Fibroblast of upper back skin (primary cell): ENCODE results near the gene PLXNA2.

Source experiments
- DNase-seq: peaks from one replicate; pipeline ENCODE4 v3.0.0-alpha.2; 2013

The PLXNA2 gene

DNA sequence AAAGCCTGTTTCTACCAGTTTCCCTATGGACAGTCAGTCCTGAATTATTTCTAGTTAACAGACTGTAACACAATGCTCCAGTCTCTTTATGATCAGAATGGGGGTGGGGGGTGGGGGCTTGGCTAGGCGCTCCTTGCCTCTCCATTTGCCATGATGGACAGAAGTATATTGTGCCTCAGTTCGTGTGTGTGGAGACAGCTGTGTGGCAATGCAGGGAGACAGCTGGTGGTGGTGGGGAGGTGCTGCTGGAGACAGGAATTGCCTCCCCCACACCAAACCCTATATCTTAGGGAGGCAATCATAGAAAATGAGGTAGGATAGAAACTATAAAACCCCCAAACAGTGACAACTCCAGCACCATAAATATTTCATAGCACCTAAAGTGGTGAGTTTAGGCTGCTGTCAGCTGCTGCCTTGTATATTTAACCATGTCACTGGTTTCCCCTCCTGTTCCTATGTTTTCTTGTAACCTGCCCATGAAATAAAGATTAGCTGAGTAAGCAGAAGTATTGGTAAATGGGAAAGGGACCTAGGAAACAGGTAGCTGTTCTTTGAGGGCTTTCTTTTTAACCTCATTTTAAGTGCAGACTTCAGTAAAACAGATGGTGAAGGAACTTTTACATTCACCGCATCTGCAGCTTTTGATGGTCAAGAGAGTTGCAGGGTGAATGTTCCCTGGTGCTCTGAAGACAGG lies 3.4 kb downstream of the PLXNA2 start:
- DNase-seq: no peak

DNA sequence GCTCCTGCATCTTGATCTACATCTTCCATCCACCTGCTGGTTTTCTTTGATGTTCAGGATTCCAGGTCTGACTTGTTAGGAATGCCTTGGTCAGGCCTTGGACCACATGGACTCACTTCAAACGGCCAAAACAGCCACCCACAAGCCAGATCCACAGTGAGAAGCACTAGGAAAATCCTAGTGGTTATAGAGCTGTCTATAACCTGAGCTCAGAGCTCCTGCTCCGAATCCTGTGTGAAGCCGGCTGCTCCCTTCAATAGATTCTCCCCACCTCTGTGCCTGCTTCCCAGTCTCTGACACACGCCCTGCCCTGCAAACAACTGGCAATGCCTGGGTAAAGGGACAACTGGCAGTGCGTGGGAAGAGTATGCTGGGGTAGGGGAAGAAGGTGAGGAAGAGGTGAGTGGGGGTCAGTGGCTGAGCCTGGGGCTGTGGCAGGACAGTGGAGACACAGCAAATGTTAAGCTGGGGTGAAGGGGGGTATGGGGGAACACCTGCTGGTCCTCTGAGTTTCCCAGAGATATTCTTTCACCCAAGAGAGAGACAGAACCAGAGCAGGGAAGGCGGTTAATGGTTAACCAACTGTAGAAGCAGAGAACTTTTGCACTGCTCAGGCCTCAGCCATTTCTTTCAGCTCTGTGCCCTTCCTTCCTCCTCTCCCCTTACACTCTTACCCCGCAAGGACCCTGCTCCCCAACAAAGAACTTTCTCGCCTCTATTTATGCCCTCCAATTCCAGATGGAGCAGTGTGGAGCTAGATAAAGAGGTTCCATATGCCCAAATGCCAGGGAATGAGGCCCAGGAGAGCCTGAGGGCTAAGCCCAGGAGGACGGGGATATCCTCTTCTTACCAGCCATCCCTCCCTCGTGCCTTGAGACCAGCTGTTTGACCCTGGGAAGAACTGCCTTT lies 4.5 kb downstream of the PLXNA2 start:
- DNase-seq: no peak

DNA sequence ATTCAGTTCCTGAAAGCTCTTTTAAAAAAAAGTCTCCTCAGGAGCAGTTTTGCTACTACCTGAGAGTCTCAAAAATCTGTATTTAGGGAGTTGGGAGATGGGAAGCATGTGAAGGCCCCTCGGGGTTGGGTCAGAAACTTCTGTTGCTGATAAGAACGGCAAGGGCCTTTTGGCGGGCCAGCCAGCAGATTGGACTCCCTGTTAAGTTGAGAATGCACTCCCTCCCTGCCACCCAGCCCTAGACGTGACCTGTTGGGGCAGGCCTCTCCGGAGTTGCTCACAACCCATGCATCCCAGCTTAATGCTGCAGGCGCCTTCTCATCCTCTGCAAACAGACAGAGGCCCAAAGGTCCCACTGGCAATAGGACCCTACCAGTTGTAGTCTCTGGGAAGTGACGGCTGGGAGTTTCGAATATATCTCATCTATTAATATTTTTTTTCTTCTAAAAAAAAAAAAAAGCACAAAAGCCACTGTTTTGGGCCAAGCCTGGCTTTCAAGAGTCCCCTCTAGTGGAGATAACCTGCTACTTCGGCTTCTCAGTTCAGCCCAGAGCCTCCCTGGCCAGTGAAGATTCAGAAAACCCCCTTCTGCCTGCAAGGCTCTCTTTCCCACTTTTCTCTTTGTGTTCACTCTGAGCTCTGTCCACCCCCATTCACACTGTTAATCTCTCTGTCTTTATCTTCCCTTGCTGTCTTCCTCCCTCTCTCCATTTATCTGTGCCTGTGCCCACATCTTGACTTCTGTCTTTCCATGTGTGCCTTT lies 5.3 kb downstream of the PLXNA2 start:
- peak; percentile 64 for DNase-seq

DNA sequence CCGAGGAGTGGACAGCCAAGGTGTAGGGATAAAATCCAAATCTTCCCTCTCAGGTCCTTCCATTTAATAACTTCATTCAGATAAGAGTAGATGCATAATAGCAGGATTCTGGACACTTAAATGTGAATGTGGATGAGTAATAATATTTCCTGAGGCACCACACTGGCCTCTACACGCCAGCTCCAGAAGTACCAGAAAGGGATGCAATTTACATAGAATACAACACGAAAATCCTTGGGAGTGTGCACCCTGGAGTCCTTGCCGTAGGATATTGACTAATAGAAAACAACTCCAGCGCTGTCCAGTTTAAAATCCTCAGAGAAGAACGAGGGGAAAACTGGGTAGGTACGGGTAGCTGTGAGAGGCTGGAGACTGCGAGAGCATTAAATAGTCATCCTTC lies 6.9 kb downstream of the PLXNA2 start:
- no peak for DNase-seq

DNA sequence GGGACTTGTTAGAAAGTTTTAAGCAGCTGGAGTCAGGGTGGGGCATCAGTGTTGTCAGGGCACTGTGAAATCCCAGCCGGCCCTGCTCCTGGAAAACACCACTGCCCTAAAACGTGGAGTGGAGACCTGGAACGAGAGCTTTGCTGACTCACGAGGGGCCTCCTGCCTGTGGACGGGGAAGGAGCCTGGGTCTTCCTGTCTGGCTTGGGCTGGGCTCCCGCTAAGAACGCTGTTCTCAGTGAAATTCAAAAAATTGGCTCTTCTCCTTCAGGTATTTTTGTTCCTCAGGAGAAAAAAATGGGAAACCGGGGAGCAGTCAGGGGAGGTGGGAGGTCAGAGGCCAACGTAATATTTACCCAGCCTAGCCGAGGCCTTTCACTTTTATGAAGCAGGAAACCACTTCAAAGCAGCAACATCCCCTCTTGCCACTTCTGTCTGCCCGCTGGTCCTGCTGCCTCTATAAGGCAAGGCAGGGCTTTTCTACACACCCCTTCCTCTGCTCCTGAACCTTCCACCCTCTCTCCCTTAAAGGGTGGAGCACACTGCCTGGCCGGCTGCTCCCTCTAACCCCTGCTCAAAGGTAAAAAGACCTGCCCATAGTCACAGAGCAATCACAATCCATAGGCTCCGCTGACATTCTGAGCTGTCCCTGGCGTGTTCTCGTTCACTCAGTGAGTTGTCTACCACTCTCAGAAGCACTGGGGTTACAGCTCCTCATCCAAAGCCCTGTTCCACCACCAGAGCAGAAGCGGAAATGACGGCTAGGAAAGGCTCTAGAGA lies 8.0 kb downstream of the PLXNA2 start:
- peak; percentile 70 for DNase-seq

DNA sequence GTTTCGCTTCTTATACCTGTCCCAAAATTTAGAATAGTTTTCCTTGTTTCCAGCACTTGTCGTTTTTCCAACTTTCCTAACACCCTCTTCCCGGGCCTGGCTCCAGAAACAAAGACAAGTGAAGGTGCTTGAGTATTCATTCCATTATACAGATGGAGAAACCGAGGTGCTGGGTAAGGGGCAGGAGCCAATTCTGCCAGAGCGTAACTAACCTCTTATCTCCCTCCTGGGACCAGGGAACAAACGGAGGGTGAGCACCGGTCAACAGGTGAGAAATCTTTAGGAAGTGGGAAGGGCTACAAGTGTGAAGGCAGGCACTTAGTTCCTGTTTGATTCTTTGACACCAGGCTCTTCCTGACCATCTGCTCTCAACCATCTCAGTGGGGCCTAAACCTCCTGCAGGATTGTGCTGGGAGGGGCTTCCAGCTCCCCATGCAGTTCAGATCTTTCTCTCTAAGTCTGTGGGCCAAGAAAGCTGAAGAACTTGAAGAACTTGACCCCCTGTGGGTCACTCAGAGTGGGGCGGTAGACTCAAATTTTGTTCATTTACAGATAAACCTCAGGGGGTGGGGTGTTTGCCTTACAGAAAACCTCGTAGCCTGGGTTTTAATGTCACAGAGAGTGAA lies 8.7 kb downstream of the PLXNA2 start:
- DNase-seq: no peak

DNA sequence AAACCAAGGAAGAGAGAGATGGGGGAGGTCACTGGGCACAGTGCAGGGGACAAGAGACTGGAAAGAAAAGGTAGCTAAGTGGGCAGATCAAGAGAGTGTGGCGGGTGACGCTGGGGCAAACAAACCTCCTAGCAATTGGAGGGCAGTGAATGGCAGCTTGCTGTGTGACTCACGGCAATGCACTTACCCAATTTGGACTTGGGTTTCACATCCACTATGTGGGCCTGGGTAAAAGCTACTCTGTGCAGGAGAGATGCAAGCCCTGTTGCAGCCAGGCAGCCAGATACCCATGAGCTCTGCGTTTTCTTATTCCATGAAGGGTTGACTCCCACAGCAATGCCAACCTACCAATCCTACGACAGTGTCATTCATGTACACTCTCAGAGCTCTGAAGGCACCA lies 9.5 kb downstream of the PLXNA2 start:
- DNase-seq: no peak

DNA sequence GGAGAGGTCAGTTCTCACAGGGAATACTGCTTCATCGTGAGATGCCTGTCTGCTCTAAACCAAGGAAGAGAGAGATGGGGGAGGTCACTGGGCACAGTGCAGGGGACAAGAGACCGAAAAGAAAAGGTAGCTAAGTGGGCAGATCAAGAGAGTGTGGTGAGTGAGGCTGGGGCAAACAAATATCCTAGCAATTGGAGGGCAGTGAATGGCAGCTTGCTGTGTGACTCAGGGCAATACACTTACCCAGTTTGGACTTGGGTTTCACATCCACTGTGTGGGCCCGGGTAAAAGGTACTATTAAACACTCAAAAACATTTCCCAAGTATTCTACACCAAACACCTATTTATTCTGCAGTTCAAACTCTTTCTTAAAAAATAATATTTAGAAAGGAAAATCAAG lies 10.2 kb downstream of the PLXNA2 start:
- no peak for DNase-seq

DNA sequence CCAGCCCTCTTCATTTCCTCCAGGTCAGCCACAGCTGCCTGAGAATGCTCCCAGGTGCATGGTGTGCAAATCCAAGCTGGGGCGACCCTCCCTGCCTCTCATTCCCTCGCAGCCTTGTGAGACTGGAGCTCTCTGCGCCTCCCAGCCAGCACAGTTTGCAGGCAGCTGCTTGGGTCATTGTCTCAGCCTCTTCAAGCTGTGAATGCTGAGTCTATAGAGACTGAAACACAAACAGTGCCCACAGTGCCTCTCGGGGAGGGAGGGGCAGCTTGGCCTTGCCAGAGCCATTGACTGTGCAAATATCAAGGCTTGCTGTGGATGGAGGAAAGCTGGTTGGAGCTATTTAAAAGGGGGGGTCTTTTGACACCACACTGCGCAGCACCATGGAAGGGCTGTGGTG lies 10.6 kb downstream of the PLXNA2 start:
- no peak for DNase-seq

DNA sequence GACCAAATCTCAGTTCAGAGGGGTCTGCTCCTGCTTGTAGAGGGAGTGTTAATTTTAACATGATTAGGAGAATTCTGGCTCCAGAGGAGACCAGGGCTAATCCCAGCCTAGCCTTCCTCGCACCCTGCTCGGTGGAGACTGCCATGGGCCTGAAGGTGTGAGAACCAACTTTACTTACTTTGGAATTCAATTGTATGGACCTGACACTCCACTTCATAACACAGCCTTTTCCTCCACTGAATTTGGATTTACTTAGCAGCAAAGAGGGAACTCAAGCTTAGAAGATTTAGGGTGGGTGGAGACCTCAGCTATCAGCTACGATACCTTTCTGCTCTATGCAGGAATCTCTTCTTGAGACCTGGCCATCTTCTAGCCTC lies 11.5 kb downstream of the PLXNA2 start:
- DNase-seq: no peak

DNA sequence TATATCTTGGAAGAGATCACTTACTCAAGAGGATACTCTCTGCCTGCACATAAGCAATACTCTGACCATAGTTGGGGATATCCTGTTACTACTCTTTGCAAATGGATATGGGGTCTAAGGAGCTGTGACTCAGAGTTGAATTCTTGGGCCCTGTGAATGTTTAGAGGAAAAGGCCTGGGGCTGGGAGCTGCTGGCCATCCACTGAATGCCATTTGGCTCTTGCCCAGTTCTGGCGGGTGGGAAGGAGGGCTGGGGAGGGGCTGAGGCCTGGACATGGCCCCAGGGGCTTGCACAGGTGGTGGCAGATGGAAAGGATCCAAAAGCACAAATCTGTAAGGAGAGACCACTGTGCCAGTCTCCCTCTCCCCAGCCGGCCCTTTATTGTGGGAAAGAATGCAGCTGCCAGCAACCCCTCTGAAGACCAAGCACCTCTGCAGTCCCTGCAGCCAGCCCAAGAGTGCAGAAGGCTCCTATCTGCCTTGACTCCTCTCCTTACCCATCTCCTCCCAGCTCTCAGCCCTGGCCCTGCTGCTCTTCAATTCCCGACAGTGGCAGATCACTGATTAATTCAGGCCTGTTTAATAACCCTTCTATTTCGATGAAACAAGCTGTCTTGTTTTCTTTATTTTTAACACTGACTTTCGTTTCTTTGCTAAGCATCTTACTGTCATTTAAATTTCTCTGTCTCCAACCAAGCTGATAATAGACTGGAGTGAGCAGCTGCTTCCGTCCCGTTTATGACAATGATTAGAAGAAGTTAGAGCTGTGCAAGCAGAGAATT lies 12.1 kb downstream of the PLXNA2 start:
- peak; percentile 68 for DNase-seq

DNA sequence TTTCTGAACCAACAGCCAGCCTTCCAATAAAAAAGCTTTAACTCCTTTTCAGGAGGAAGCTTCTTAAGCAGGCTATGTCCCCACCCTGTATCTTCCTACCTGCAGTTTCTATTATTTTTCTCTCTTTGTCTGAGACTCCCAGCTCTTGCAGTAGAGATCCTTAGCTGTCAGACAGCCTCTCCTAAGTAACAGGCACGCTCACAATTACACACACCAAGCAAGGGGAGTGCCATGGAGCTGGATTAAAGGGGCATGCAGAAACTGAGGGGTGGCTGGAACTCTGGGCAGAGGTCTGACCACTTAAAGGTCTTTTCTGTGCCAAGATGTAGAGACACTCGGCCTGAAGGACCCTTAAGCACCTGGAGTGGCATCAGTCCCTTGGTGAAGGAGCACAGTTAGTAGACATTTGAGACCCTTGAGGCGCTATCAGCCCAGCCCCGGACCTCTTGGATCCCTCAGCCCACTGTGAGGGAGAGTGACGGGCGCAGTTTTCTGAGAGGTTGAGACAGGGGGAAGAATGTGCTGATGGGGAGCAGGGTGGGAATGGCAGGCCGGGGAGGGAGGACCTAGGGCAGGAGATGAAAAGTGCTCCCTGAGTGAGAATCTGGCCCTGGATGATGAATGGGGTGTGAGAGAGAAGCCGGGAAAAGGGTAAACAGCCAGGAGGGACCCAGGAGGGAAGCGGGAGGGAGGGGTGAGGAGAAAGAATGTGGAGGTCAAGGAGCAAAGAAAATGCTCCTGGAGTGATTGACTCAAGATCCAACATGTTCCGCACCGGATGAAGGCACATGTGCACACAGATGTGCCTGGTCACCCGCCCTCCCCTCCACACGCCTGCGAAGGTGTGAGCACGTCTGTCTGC lies 13.3 kb downstream of the PLXNA2 start:
- DNase-seq: no peak

DNA sequence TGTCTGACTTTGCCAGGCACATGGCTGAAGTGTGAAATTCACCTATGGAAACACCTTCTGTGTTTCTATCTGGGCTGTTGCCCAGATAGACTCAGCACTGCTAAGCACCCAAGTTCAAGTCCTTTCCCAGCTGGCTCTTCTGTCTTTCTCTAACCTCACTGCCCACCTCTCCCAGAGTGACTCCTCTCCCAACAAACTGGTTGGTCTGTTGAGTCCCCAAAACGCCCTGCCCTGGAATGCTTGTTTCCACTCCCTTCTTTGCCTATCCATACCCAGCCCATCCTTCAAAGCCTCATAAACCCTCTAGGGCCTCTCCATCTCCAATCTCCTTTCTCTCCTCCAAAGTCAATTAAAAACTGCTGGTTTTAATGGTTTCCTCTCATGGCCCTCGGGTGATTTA lies 15.6 kb downstream of the PLXNA2 start:
- no peak for DNase-seq

DNA sequence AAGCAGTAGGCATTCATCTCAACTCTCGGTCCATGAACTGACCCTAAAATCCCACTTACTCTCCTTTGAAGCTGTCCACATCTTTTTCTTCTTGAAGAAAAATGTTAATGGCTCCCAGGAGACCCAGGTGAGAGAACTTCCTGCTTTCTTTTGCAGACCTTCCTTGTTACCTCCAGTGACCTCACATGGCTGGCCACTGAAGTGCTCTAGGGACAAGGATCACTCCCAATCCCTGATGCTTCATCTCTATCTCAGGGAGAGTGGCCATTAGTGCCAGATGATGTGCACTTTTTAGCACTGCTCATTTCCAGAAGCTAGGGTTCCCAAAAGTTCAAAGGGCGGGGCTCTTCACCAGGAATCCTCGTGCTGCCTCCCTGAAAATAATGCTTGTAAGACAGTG lies 16.2 kb downstream of the PLXNA2 start:
- DNase-seq: no peak

DNA sequence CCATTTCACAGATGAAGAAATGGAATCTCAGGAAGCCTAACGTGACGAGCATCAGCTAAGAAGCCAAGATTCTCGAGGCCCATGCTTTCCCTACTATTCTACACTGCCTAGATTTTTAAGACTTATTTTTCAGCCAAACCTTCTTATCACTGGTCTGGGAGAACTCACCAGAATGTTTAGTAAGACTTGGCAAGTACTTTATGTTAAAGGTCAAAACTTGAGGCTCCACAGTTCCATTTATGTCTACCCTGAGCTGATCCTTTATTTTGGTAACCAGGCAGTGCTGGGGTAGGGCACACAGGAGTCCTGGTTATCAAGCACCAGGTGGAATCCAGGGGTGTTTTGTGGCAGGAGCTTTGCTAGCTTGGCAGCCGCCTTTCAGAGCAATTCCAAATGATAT lies 16.8 kb downstream of the PLXNA2 start:
- DNase-seq: no peak

DNA sequence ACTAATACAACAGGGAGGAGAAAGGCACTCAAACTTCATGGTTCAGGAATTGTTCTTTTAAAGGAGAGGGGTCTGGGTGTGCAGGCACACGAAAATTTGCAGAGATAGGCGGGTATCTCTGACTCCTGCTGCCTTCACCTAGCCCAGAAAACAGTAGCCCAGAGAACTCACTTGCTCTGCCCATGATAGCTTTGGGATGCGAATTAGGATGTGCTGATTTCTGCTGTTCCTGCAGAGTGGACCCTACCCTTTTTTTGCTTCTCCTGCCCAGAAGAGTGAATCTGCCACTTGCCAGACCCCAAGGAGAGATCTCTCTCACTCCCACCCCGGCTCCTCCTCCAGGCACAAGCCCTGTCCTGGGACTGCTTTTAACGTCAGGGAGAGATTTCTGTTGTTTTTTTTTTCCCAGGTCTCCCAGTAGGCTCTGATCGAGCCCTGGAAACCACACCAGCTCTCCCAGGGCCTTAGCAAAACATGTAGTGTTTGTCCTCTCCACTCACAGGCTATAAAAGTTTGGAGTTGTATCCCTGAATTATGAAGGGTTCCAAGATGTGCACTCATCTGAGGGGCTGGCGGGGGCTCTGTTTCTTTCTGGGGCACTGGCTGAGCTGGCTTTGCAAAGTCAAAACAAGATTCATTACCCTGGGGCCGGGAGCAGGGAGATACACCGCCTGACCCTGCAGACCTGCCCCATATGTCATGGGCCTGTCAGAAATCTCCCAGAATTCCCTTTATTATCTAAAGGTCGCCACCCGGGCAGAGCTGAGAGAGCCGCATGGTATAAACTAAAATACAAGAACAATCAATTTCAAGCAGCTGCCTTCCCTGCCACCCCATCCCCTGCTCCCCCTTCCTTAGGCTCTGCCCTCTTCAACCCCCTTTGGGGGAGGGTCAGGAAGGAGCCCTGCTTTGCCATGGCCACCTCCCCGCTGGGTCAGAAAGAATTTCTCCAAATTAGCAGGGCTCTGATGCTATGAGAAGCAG lies 17.9 kb downstream of the PLXNA2 start:
- DNase-seq: no peak

DNA sequence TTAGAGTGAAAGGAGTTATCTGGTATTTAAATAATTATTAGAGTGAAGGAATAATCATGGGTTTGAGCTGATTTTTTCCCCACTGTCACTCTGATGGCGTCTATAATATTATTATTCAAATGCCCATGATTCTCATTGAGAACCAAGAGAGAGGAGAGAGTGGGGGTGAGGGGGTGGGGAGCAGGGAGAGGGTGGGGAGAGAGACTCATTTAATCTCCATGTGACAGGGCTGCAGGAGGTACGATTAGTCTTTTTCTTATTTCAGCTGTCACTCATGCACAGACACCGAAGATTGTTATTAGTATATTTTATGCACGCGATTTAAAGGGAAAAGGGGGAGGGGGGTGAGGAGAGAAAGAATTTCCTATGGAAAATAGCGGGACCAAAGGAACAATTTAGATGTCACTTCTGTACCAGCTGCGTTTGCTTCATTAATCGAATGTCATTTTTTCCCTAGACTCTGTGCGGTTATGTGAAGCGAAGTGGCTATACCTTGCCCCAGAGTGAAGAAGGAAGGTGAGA lies 19.9 kb downstream of the PLXNA2 start:
- DNase-seq: no peak

DNA sequence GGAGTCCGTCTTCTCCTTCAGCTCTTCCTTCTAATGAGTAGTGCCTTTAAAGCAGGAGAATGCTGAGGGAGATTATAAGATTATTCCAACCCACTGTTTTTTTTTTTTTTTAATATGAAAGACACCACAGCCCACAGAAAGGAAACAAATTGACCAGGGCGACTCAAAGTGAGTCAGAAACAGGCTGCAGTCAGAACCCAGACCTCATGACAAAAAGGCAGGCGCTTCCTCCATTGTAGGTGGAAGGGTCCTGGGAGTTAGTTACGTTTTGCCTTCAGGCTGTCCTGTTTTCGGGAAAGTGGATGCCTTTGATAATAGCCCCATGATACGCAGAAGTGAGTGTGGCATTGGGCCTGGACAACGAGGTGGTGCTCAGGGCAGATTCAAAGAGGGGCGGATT lies 21.0 kb downstream of the PLXNA2 start:
- no peak for DNase-seq
